K562 (cell line): ENCODE results near the gene NCOA6. TPM values are rescaled to one million over a fixed set of nuclear protein-coding genes. Genes with fewer than 3 reads are reported as not detected.

Experiments
- ATAC-seq: fragments of 200-7000 bp; cut with Tn5 transposase; 3 replicates; pipeline ENCODE4 v1.9.1; 2020; ENCODE audit warnings: moderate library complexity
- BruUV-seq: library from RNA; stranded (reverse); fragments of 400-500 nt; replicated peaks from 2 replicates; lab custom pipeline; 2021; lab: Mats Ljungman, UMichigan
- CTCF ChIA-PET: fragments of 300-600 bp; formaldehyde crosslinking; extraction: SDS; loops from one replicate; lab custom pipeline; 2021; ENCODE audit warnings: low intra/inter-chr PET ratio; lab: Yijun Ruan, JAX
- POLR2A ChIA-PET: fragments of 300-600, 350-650 bp; sonication (Branson Sonifier 250); formaldehyde crosslinking; extraction: SDS; loops from one replicate; lab custom pipeline; 2021; ENCODE audit warnings: antibody characterized with exemption, inconsistent platforms; lab: Yijun Ruan, JAX
- DNase-seq, 4 experiments: peaks; one replicate each; pipeline versions ENCODE4 v3.0.0 to v3.0.0-alpha.2; 2011 to 2018; ENCODE audit warnings: low spot score in 3 of 4, mixed read lengths in 3 of 4; ENCODE audit errors: extremely low read depth in 1 of 4
- FAIRE-seq: peaks from 2 replicates; lab custom pipeline; 2011; peaks lifted over from hg19 to GRCh38; lab: Jason Lieb, UNC
- H2AFZ ChIP-seq: 2 replicates; pipeline ENCODE4 v1.6.0; 2011; ENCODE audit warnings: low read depth, low read length, control low read depth, inconsistent platforms
- H3K27ac ChIP-seq: fragments of 200-600 bp; 3 replicates; pipeline ENCODE4 v1.8.0; 2011; ENCODE audit warnings: low read depth, mild to moderate bottlenecking, control low read depth, inconsistent platforms, low read length, moderate library complexity, mixed read lengths; ENCODE audit errors: extremely low read depth
- H3K27me3 ChIP-seq, 2 experiments: fragments of 300-600 bp in 1 of 2; 2 replicates in 1 of 2; 3 replicates in 1 of 2; pipeline versions ENCODE4 v1.6.0 to v1.8.0; 2011; ENCODE audit warnings: inconsistent platforms in 2 of 2, low read length in 2 of 2, mild to moderate bottlenecking in 1 of 2, mixed read lengths in 1 of 2, moderate library complexity in 1 of 2; ENCODE audit not compliant: control insufficient read depth in 2 of 2, insufficient read depth in 2 of 2
- H3K36me3 ChIP-seq: fragments of 300-600 bp; 3 replicates; pipeline ENCODE4 v1.8.0; 2011; ENCODE audit warnings: mild to moderate bottlenecking, low read length, inconsistent platforms; ENCODE audit not compliant: control insufficient read depth, insufficient read depth
- H3K4me1 ChIP-seq, 2 experiments: fragments of 200-600 bp in 1 of 2; replicated peaks in 1 of 2; 2 replicates in 1 of 2; 3 replicates in 1 of 2; pipeline versions ENCODE4 v1.5.1 to v1.8.0; 2011; ENCODE audit warnings: inconsistent platforms in 2 of 2, low read length in 2 of 2, mild to moderate bottlenecking in 1 of 2, mixed read lengths in 1 of 2, moderate library complexity in 1 of 2; ENCODE audit not compliant: control insufficient read depth in 2 of 2, insufficient read depth in 2 of 2
- H3K4me2 ChIP-seq: 2 replicates; pipeline ENCODE4 v1.6.1; 2011; ENCODE audit warnings: low read length, control low read depth, inconsistent platforms, mixed read lengths; ENCODE audit not compliant: insufficient read depth
- H3K4me3 ChIP-seq: fragments of 200-600 bp; sonication (generic), shearing (Covaris generic); 2 replicates; pipeline ENCODE4 v1.5.1; 2016; ENCODE audit warnings: control low read depth, inconsistent platforms
- H3K79me2 ChIP-seq: fragments of 200-600 bp; 3 replicates; pipeline ENCODE4 v1.8.0; 2011; ENCODE audit warnings: low read length, inconsistent platforms; ENCODE audit not compliant: control insufficient read depth, insufficient read depth
- H3K9ac ChIP-seq, 2 experiments: 2 replicates each; pipeline versions ENCODE4 v1.6.0 to v1.6.1; 2011; ENCODE audit warnings: low read depth in 2 of 2, low read length in 2 of 2, control low read depth in 1 of 2, inconsistent platforms in 1 of 2, mild to moderate bottlenecking in 1 of 2, mixed read lengths in 1 of 2; ENCODE audit not compliant: insufficient read depth in 1 of 2
- H3K9me1 ChIP-seq: one replicate; pipeline ENCODE4 v1.6.0; 2011; ENCODE audit warnings: inconsistent platforms, mild to moderate bottlenecking, low read length, moderate library complexity; ENCODE audit not compliant: control insufficient read depth, insufficient read depth
- H3K9me3 ChIP-seq: replicated peaks from 2 replicates; pipeline ENCODE4 v1.5.1; 2011; ENCODE audit warnings: low read depth, low read length, inconsistent platforms; ENCODE audit not compliant: control insufficient read depth, insufficient read depth
- H4K20me1 ChIP-seq: replicated peaks from 2 replicates; pipeline ENCODE4 v1.6.1; 2011; ENCODE audit warnings: low read length, inconsistent platforms, mixed read lengths; ENCODE audit not compliant: control insufficient read depth, insufficient read depth
- KLF13 ChIP-seq: fragments of 450-650 bp; IDR thresholded peaks from 2 replicates; pipeline ENCODE4 v1.6.1; 2016; ENCODE audit warnings: missing genetic modification characterization, low read depth, mild to moderate bottlenecking, missing compliant biosample characterization, moderate library complexity, borderline replicate concordance
- SNRNP70 ChIP-seq: fragments of 200-400 bp; formaldehyde crosslinking; optimal IDR thresholded peaks from 2 replicates; pipeline ENCODE3; 2017; ENCODE audit warnings: low read depth, low read length
- TEAD4 ChIP-seq, 2 experiments: sonication (generic) in 1 of 2; formaldehyde crosslinking in 1 of 2; IDR thresholded peaks; 2 replicates each; pipeline versions ENCODE4 v1.6.1 to v1.8.0; 2012 to 2022; ENCODE audit warnings: borderline replicate concordance in 1 of 2, inconsistent platforms in 1 of 2, low read length in 1 of 2, mild to moderate bottlenecking in 1 of 2, missing genetic modification reagents in 1 of 2
- THRAP3 ChIP-seq: fragments of 450-650 bp; IDR thresholded peaks from 2 replicates; pipeline ENCODE4 v1.6.1; 2016; ENCODE audit warnings: mild to moderate bottlenecking, inconsistent platforms, borderline replicate concordance
- ZNF347 ChIP-seq: fragments of 450-650 bp; formaldehyde crosslinking; IDR thresholded peaks from 2 replicates; pipeline ENCODE4 v1.4.0; 2020; ENCODE audit warnings: low read depth, mild to moderate bottlenecking, moderate library complexity
- WGBS: fragments of 100-300 bp; shearing (Covaris generic); methylation state at CpG from one replicate; pipeline ENCODE4 v1.1.6; 2016; ENCODE audit warnings: low coverage, mixed read lengths; ENCODE audit not compliant: insufficient coverage; ENCODE audit errors: missing lambda C conversion rate; 5-methylcytosine and 5-hydroxymethylcytosine counted together
- in situ Hi-C: fragments of 300-500 bp; cut with MboI; formaldehyde crosslinking; loops from 4 replicates; pipeline ENCODE4 v1.15.0; 2018; ENCODE audit warnings: inconsistent platforms, mixed read lengths
- intact Hi-C: fragments of 100-400 bp; cut with micrococcal nuclease; formaldehyde crosslinking; loops from 2 replicates; pipeline ENCODE4 v1.14.2; 2022
- polyA plus RNA-seq, 8 experiments: library from polyadenylated mRNA; depleted of rRNA in 4 of 8; stranded (reverse) in 5 of 8; unstranded in 3 of 8; fragments of >200 nt; fragmentation: Nextera tagmentation in 2 of 8; fragmentation: Illumina TruSeq in 1 of 8; extraction: Ambion mirVana in 2 of 8; extraction: Trizol in 1 of 8; gene quantifications; 2 replicates each; pipeline versions ENCODE4 v1.2.1 to v1.2.3, GENCODE V29; 2011 to 2014; ENCODE audit warnings: inconsistent platforms in 1 of 8, missing spikeins in 1 of 8
- total RNA-seq, 7 experiments: library from RNA; depleted of rRNA in 6 of 7; stranded (reverse); fragments of >200 nt in 6 of 7; fragmentation: Illumina TruSeq in 2 of 7; extraction: Trizol in 2 of 7; gene quantifications; 2 replicates each; pipeline versions ENCODE4 v1.2.1 to v1.2.3, GENCODE V29; 2011 to 2021; ENCODE audit warnings: low replicate concordance in 1 of 7
- TF ChIP-seq, protein P1 (sequence below): fragments of 450-650 bp; conservative IDR thresholded peaks from 2 replicates; pipeline ENCODE4 v1.6.1; 2016; ENCODE audit warnings: missing genetic modification characterization, low read depth, mild to moderate bottlenecking, missing compliant biosample characterization, moderate library complexity
- TF ChIP-seq, protein P2 (sequence below): fragments of 200-600 bp; sonication (generic); IDR thresholded peaks from one replicate; pipeline ENCODE4 v1.6.1; 2012; ENCODE audit warnings: mild to moderate bottlenecking, low read depth, low read length, inconsistent platforms

The NCOA6 gene
- total and polyA plus RNA-seq, 9 of the 15 experiments (the other 6 are each of a cell fraction or from before 2014, with no cell fraction given) = 6.1 to 25.0 (median 9.5) TPM

GRCh38 chr20:34771680-34772081 lies 53.8 kb downstream of the NCOA6 start (continued):
- TF ChIP-seq TEAD4 (IDR thresholded peaks at IDR 0.05; ENCODE audit: low read length) (peak; percentile 46; the same call in 1 of the 2 replicates), TEAD4 (CRISPR knock-in tag; IDR thresholded peaks at IDR 0.05; ENCODE audit: borderline replicate concordance) (no peak)

- in situ Hi-C loops (no loop called here), intact Hi-C loops (loop anchor here (2.0 to 5.0 kb wide), 3 partner anchors 56 to 455 kb away; no protein-coding TSS in a partner anchor)
- no peaks in the 10 kb centered on the region for H3K9me1 ChIP-seq
- 91% methylated on average over 3 of the region's 3 CpGs for WGBS
- no peaks in the 10 kb centered on the region for H3K79me2 ChIP-seq
- no peak overlapping the region for H3K4me2 ChIP-seq
- BruUV-seq = no TSS peak
- no peak overlapping the region for H3K4me3 ChIP-seq
- FAIRE-seq = no peak
- no peak overlapping the region for H2AFZ ChIP-seq
- no peaks in the 10 kb centered on the region for H3K9me3 ChIP-seq
- ATAC-seq = no peak
- peaks cover 0 to 3% of the 10 kb centered on the region in 2 experiments; a peak in 2 of 5 replicates for H3K4me1 ChIP-seq
- H3K36me3 ChIP-seq = peaks cover 77% of the 10 kb centered on the region
- DNase-seq = no peak
- ChIA-PET CTCF (interaction anchor here (1.8 kb wide), 1 partner anchor 230 kb away, joined by 4 read pairs; no protein-coding TSS in a partner anchor), POLR2A (interaction anchor here (0.7 kb wide), 1 partner anchor 632 kb away, joined by 3 read pairs; no protein-coding TSS in a partner anchor)
- H3K9ac ChIP-seq = no peak overlapping the region
- no peaks in the 10 kb centered on the region for H4K20me1 ChIP-seq
- H3K27me3 ChIP-seq = no peaks in the 10 kb centered on the region
- no peak overlapping the region for H3K27ac ChIP-seq
- TF ChIP-seq, protein P1, sequence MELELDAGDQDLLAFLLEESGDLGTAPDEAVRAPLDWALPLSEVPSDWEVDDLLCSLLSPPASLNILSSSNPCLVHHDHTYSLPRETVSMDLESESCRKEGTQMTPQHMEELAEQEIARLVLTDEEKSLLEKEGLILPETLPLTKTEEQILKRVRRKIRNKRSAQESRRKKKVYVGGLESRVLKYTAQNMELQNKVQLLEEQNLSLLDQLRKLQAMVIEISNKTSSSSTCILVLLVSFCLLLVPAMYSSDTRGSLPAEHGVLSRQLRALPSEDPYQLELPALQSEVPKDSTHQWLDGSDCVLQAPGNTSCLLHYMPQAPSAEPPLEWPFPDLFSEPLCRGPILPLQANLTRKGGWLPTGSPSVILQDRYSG (tag) = no peak
- no peak for TF ChIP-seq SNRNP70
- TF ChIP-seq, protein P2, sequence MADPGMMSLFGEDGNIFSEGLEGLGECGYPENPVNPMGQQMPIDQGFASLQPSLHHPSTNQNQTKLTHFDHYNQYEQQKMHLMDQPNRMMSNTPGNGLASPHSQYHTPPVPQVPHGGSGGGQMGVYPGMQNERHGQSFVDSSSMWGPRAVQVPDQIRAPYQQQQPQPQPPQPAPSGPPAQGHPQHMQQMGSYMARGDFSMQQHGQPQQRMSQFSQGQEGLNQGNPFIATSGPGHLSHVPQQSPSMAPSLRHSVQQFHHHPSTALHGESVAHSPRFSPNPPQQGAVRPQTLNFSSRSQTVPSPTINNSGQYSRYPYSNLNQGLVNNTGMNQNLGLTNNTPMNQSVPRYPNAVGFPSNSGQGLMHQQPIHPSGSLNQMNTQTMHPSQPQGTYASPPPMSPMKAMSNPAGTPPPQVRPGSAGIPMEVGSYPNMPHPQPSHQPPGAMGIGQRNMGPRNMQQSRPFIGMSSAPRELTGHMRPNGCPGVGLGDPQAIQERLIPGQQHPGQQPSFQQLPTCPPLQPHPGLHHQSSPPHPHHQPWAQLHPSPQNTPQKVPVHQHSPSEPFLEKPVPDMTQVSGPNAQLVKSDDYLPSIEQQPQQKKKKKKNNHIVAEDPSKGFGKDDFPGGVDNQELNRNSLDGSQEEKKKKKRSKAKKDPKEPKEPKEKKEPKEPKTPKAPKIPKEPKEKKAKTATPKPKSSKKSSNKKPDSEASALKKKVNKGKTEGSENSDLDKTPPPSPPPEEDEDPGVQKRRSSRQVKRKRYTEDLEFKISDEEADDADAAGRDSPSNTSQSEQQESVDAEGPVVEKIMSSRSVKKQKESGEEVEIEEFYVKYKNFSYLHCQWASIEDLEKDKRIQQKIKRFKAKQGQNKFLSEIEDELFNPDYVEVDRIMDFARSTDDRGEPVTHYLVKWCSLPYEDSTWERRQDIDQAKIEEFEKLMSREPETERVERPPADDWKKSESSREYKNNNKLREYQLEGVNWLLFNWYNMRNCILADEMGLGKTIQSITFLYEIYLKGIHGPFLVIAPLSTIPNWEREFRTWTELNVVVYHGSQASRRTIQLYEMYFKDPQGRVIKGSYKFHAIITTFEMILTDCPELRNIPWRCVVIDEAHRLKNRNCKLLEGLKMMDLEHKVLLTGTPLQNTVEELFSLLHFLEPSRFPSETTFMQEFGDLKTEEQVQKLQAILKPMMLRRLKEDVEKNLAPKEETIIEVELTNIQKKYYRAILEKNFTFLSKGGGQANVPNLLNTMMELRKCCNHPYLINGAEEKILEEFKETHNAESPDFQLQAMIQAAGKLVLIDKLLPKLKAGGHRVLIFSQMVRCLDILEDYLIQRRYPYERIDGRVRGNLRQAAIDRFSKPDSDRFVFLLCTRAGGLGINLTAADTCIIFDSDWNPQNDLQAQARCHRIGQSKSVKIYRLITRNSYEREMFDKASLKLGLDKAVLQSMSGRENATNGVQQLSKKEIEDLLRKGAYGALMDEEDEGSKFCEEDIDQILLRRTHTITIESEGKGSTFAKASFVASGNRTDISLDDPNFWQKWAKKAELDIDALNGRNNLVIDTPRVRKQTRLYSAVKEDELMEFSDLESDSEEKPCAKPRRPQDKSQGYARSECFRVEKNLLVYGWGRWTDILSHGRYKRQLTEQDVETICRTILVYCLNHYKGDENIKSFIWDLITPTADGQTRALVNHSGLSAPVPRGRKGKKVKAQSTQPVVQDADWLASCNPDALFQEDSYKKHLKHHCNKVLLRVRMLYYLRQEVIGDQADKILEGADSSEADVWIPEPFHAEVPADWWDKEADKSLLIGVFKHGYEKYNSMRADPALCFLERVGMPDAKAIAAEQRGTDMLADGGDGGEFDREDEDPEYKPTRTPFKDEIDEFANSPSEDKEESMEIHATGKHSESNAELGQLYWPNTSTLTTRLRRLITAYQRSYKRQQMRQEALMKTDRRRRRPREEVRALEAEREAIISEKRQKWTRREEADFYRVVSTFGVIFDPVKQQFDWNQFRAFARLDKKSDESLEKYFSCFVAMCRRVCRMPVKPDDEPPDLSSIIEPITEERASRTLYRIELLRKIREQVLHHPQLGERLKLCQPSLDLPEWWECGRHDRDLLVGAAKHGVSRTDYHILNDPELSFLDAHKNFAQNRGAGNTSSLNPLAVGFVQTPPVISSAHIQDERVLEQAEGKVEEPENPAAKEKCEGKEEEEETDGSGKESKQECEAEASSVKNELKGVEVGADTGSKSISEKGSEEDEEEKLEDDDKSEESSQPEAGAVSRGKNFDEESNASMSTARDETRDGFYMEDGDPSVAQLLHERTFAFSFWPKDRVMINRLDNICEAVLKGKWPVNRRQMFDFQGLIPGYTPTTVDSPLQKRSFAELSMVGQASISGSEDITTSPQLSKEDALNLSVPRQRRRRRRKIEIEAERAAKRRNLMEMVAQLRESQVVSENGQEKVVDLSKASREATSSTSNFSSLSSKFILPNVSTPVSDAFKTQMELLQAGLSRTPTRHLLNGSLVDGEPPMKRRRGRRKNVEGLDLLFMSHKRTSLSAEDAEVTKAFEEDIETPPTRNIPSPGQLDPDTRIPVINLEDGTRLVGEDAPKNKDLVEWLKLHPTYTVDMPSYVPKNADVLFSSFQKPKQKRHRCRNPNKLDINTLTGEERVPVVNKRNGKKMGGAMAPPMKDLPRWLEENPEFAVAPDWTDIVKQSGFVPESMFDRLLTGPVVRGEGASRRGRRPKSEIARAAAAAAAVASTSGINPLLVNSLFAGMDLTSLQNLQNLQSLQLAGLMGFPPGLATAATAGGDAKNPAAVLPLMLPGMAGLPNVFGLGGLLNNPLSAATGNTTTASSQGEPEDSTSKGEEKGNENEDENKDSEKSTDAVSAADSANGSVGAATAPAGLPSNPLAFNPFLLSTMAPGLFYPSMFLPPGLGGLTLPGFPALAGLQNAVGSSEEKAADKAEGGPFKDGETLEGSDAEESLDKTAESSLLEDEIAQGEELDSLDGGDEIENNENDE = no peak
- no peak for TF ChIP-seq THRAP3
- no peak for TF ChIP-seq ZNF347
- TF ChIP-seq KLF13 (tag) = no peak
These were observed 57.4 kb downstream of the NCOA6 start for GRCh38 chr20:34768096-34768495.
